ENCODE data around the gene TIMM10B.

TIMM10B gene

DNA sequence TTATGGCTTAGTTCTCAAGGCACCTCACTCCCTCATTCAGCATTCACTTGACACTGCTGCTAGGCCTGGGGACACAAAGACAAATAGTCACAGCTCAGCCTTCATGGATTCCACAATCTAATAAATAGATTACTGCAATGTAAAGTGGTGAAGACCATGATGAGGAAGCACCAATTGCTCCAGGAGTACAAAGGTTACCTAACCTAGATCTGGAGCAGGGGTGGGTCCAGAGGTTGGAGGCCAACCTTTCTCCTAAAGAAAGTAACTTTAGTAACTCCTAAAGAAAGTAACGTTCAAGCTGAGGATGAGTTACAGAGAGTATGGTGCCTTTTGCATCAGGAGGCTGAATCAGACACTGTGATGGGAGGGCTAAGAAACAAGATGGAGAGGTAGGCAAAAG, 11.7 kb upstream of the TIMM10B start:
- FAIRE-seq (no peak), DNase-seq (ENCODE audit: insufficient read length, low spot score) (no peak)

DNA sequence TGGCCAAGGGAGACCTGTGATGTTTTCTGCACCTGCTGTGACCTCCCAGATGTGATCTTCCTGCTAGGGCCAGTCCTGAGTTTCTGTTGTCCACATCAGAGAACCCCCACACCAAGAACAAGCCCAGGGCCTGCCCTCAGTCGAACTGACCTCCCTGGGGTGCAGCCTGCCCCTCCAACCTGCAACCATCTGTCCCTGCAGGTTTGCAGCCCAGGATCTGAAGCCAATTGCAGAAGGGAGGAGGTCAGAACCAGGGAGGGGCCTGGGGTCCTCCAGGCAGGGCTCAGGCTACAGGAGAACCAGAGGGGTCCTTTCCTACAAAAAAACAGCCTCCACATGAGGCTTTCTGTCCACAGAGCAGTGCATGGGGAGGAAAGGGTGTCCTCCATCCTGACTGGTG, 8.4 kb upstream of the TIMM10B start:
- FAIRE-seq (no peak), DNase-seq (ENCODE audit: insufficient read length, low spot score) (no peak)

DNA sequence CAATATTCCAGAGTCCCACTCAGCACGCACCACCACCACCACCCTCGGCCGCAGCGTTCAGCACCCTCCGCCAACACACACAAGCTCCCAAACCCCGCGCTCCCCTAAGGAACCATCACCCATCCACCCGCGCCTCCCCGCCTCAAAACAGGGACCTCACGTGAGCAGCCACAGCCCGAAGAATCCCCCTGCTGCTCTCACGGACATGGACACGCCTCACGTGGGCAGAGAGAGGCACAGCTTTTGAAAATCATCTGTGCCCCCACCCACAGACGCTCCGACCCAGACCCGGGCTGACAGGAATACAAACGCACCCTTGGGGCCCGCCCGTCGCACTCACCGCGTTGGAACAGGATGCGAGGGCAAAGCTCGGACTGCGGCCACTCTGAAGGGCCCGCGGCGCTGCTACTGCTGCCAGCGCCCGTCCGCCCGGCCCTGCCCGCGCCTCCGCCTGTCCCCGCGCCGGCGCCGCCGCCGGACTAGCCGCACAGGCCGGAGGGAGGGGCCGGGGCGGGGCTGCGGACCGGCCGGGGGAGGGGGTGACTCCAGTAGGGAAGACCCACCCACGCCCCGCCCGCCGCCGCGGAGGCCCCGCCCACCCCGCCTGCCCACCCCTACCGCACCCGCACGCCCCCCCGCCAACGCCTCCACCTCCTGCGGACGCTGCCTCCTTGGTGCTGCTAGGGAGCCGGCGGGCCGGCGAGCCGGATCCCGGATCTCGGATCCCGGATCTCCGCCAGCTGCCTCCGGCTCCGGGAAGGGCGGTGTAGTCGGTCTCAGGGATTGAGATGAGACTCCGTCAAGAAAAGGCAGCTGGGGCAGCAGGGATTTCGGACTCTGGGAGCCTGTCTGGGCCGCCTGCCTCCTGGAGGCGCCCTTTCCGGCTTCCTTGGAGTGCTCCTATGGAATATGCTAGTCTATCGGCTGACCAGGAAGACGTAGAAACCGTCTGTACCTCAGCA, 7.6 kb upstream of the TIMM10B start, which contains the start of gene TRIM3:
TSS of gene TRIM3 (minus strand) at position 491 of the 962 bp plus-strand sequence. CDS start 8,246 bp downstream, outside the sequence.
- DNase-seq (ENCODE audit: insufficient read length, low spot score) (peak; percentile 79), FAIRE-seq (no peak)

DNA sequence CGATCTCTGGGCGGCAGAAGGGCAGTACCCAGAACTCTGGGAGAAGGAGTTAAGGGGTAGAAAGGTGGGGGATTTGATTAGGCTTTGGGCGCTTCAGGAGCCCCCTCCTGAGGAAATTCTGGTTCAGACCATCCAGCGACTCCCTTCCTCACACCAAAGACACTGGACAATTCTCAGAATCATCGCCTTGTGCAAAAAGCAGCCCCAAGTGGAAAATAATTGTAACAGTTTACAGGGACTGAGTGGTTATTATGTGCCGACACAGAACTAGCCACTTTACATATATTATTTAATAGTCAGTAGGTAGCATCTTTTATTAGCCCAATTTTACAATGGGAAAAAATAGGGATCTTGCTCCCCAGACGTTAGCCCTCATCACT, 6.9 kb upstream of the TIMM10B start:
- FAIRE-seq, result peak; percentile 52
- no peak for DNase-seq (ENCODE audit: insufficient read length, low spot score)

DNA sequence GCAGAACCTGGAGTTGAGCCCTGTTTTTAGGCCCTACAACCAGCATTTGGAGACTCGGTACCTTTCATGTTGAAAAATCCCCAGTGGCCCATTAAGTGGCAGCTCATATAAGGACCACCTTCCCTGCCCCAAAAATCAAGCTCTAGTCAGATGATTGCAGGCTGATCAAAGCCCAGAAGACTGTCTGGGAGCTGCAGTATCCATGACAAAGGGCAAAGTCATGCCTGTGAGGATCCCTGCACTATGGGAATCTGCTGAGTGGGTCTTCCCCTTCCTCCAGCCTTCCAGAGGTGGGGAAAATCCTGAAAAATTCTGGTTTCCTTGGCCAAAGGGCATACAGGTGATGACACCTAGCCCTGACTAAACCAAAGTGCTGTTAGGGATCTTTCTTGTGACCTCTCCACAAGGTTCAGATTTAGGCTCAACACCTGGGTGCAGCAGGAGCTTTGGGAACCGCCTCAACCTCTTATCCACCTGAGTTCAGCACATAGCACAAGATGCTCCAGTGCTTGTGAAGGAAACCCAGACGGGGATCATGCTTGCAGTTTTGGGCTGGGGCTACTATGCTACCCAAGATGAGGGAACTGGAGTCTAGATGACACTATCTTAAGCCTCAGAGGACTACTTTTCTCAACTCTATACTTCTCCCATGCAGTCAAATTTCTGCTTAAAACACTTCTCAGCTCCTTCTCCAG, 6.3 kb upstream of the TIMM10B start:
- FAIRE-seq (no peak), DNase-seq (ENCODE audit: insufficient read length, low spot score) (no peak)

DNA sequence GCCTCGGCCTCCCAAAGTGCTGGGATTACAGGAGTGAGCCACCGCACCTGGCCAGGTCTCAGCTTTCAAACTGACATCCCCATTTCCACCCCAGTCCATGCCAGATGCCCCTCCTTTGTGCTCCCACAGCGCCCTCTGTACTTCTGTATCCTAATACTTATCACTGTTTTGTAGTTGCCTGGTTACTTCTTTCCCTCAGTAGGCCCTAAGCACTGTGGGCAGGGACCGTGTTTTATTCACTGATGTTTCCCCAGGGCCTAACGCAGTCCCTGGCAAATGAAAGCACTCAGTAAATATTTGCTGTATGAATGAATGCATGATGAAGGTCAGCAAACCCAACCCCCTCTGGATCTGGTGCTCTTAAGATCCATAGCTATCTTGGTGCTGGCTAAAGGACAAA, 5.4 kb upstream of the TIMM10B start:
- no peak for FAIRE-seq

DNA sequence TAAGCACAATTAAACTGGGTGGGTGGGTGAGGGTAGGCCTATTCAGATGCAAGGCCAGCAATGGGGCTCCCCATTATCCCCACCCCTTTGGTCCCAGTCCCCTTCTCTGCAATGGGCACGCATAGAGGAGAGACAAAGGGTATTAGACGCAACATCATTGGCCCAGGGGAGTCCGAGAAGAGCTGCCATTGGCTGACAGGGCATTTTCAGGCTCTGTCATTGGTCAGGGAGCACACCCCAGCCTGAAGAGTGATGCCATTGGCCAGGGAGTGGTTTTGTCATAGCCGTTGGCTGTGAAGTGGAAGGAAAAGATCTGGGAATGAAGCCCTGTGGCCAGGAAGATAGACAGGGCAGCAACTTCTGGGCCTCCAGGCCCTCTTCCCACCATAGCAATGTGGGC, 4.7 kb upstream of the TIMM10B start:
- DNase-seq (ENCODE audit: insufficient read length, low spot score) (no peak), FAIRE-seq (no peak)

More for the DNA sequence above, 5.4 kb upstream of the TIMM10B start:
- DNase-seq (ENCODE audit: insufficient read length, low spot score), result no peak

DNA sequence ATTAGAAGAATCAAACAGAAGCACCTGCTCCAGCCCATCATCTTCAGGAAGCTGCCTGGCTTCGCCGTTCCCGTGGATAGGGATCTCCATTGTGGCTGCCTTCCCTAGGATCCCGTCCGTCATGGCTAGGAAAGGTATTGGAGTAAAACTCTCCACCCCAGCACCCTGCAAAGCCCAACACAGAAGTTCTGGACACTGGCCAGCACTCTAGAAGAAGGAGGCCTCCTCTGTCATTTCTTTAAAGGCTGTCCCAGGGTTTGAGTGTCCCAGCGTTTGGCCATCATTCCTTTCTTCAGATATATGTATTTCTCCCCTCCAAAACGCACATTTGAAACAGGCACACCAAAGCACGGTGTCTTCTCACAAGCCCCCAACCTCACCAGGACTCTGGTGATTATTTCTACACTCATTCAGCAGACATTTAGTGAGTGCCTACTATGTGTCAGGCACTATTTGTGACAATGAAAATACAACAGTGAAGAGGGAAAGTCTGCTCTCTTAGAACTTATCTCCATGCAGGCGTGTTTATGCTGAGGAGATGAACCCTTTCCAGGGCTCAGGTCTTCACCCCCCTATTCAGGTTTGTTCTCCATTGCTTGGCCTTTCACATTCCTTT, 894 bp upstream of the TIMM10B start:
- DNase-seq (ENCODE audit: insufficient read length, low spot score) (no peak), FAIRE-seq (no peak)

DNA sequence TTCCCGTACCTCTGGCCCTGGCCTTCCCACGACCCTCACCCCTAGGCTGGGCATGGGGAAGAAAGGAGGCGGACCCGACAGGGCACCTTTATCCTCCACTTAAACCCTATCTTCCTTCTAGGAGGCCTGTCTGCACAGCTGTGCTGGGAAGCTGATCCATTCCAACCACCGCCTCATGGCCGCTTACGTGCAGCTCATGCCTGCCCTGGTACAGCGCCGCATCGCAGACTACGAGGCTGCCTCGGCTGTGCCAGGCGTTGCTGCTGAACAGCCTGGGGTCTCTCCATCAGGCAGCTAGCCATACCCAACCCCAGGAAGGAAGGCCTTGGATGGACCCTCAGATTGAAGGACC, 599 bp downstream of the TIMM10B start:
- DNase-seq (ENCODE audit: insufficient read length, low spot score) (no peak), FAIRE-seq (no peak)

DNA sequence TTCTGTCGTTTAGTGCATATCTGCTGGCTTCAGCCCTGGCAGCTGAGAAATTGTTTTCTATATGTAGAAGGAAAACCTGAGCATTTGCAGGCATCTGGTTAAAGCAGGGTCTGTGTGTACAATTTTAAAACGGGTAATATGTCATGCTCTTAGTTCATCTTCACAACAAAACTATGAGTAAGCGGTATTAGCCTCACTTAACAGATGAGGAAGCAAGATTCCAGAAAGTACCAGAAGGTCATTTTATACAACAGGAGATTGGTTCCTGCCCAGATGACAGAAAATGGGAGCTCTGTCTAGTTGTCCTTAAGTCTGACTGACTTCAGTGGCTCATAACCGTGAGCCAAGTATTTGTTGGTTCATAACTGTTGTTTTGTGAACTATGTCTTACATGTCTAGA, 1.1 kb downstream of the TIMM10B start:
- no peak for FAIRE-seq
- no peak for DNase-seq (ENCODE audit: insufficient read length, low spot score)

DNA sequence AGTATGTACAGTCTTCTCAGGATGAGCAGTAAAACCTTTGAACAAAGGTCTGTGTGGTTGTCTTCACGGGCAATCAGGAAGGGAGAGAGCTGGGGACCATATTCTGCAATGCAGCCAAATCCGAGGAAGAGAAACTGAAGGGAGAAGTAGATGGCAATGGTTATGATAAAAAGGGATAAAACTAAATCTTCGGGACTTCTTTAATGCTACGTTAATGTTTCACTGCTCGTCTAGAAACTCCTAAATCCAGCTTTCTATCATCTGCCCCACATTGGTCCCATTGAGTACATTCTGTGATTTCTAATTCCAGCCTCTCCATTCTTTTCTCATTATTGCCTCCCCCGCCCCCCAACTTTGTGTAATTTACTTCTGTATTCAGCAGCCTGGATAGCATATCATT, 1.7 kb downstream of the TIMM10B start:
- DNase-seq (ENCODE audit: insufficient read length, low spot score), result no peak
- FAIRE-seq, result no peak

DNA sequence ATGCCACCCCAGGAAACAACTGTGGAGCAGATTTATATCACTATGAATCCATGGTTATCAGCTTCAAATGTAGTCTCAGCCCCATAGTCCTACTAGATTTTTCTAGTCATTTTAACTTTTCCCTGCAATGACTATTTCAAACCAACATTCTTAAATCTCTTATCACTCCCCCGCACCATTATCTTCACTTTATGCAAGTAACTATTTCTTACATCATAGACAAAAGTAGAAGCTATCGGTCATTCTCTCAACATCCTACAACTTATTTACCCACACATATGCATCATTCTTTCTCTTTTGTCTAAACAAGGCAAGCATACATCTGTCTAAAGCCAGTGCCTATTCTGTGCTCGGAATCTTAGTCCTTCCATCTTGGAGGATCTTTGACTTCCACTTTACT, 4.4 kb downstream of the TIMM10B start:
- FAIRE-seq (no peak), DNase-seq (ENCODE audit: insufficient read length, low spot score) (no peak)

DNA sequence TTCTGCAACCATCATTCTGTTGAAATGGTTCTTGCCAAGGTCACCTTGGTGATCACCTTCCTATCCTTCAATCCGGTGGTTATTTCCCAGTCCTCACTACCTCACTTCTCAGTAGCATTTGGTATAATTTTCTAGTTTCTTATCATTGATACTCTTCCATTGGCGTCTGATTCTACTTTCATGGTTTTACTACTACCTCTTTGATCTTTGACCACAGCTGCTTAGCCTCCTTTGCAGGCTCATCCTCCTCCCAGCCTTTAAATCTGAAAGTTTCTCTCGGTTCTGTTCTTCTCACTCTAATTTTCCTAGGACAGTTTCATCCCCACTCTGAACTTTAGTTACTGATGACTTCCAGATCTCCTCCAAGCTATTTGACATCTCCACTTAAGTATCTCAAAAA, 5.0 kb downstream of the TIMM10B start:
- FAIRE-seq (no peak), DNase-seq (ENCODE audit: insufficient read length, low spot score) (no peak)

DNA sequence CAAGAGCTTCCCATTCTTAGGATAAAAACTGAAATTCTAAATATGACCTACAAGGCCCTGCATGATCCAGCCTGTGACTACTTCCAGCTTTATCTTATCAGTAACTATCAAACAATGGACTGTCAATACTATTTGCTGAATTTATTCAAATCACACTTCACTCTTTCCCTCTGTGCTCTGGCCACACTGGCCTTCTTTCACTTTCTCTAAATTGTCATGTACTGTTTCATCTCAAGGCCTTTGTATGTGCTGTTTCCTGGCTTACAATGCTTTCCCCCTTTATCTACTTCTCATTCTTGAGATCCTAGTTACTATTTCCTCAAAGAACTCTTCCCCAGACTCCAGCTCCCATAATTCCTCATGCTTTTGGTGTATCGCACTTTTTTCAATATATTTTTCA, 5.6 kb downstream of the TIMM10B start:
- no peak for DNase-seq (ENCODE audit: insufficient read length, low spot score)
- peak; percentile 47 for FAIRE-seq

DNA sequence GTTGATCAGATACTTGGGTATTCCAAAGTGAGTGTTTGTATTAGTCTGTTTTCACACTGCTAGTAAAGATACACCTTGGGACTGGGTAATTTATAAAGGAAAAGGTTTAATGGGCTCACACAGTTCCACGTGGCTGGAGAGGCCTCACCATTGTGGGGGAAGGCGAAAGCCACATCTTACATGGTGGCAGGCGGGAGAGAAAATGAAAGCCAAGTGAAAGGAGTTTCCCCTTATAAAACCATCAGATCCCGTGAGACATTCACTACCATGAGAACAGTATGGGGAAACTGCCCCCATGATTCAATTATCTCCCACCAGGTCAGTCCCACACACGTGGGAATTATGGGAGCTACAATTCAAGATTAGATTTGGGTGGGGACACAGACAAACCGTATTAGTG, 7.0 kb downstream of the TIMM10B start:
- DNase-seq (ENCODE audit: insufficient read length, low spot score) (no peak), FAIRE-seq (no peak)

DNA sequence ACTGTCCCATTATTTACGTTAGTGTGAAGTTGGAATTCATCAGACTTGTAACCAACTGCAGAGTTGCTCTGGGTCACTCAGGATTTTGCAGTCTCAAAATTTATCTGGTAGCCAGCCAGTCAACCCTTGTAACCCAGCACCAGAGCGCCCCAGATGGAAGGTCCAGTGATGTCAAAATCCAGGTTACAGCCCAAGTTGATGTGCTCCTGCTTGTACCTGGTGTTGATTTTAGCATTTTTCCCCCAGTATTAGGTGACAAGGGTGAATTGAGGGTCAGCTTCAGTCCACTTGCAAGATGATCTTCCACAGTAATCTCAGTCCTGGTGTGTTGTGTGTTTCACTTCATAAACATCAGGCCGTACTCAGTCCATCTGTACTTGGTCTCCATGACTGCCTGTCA, 7.5 kb downstream of the TIMM10B start:
- FAIRE-seq (no peak), DNase-seq (ENCODE audit: insufficient read length, low spot score) (no peak)

DNA sequence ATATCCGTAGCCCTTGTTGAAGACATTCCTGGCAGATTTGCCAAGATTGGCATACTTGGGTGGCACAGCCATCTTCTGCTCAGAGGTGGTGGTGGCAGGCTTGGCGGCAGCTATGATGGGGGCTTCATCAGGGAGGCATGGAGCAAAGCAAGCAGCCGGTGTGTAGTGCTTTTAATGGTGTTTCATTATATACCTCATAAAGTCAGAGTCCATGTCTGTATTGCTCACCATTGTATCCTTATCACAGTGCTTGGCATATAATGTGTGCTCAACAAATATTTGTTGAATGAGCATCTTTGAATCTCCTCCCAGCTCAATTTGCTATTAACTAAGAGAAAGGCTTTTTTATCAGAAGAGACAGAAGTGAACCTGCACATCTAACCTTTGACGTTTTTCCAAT, 8.0 kb downstream of the TIMM10B start:
- FAIRE-seq (no peak), DNase-seq (ENCODE audit: insufficient read length, low spot score) (no peak)

DNA sequence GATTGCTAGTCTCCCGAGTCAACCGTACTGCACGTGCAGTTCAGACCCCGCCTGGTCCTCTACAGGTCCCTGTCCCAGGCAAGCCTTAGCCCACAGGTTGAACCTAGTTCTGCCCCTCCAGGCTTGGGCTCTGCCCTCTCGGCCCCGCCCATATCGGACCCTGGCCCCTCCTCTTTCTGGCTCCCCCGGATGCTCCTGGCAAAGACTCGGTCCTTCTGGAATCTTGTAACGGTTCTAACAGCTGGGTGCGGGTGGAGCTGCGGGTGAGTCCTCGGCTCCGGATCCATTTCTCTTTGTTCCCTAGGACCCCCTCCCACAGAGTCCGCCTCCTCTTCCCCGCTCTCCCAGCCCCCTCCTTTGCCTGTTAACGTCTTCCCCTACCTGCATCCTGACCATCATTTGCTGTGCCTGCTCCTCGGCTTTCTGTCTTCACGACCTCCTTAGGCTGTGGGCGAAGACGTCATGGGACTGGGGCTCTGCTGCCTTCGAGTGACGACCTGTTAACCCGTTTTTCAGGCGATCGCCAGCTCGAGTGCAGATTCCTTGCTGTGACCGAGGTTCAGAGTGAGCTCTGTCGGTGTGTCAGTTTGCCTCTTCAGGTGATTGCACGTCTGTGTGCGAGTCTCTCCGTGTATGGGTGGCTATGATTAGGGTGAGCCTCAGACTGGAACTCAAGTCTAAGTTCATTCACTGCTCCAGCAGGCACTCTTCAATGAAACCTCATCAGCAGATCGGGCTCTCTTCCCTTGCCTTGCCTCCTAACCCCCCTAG, 16.0 kb downstream of the TIMM10B start, which contains the start of gene DNHD1:
TSS of gene DNHD1 (plus strand) at position 212 of the 771 bp plus-strand sequence. CDS start 936 bp downstream, outside the sequence.
- no peak for FAIRE-seq
- DNase-seq (ENCODE audit: insufficient read length, low spot score), result no peak

DNA sequence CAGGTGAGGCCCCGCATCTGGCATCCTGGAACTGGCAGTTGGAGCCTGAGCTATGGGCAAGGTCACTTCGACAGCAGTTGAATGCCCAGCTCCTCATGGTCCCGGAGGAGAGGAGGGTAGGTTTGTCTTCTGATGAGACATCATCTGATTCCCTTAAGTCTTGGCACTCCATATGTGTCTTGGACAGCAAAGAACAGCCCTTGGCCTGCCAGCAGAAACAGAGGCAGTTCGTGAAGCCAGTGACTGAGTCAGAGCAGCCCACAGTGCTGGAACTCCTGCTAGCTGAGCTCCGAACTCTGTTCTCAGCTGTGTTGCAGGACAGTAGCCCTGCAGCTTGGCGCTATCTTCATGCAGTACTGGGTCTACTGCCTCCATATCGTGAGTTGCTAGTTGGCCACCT, 16.8 kb downstream of the TIMM10B start:
- no peak for DNase-seq (ENCODE audit: insufficient read length, low spot score)
- no peak for FAIRE-seq

DNA sequence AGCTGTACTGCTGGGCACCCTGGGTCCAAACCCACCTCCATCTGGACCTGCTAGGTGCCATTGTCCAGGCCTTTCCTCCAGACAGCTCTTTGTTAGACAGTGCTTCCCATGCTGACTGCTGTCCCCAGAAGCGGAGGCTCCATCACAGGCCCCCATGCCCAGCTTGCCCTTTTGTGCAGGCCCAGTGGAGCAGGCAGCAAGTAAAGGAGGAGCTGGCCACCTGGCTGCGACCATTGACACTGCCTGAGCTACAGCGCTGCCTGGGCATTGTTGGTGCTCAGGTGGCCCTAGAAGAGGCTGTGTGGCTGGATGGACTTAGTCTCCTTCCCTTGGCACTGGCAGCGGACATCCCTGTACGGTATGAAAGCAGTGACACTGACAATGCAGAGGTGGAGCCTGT, 17.2 kb downstream of the TIMM10B start:
- FAIRE-seq (no peak), DNase-seq (ENCODE audit: insufficient read length, low spot score) (no peak)

DNA sequence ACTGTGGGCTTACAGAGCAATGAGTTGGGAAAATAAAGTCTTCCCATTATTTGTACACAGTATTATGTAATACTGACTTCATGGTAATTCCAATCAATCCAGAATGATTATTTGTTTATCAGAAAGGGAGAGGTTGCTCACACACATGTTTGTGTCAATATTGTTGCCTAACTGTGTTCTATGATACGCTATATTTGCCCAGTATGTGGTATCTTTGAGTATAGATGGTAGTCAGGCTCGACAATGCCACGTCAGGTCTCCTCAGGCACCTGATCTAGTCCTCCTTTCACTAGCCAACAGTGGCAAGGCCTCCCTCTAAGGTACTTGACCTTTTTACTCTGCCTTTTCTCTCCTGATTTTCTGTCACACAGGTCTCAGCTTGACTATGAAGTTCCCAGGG, 21.1 kb downstream of the TIMM10B start:
- FAIRE-seq, result no peak
- DNase-seq (ENCODE audit: insufficient read length, low spot score), result no peak
